AG08396 (cell line): ENCODE data around the gene LYVE1.
A peak's percentile ranks its signal among the peaks of the same experiment; 100 is the strongest.
"Not testable (repeated sequence)": the region's sequence is repeated elsewhere in the genome, so short reads cannot be mapped to it uniquely, and the experiment has no call there.

Experiments
- DNase-seq: peaks from one replicate; pipeline ENCODE4 v3.0.0; 2012; ENCODE audit warnings: low spot score, mixed read lengths

Gene LYVE1

GRCh38 chr11:10568486-10568941 lies at the start of gene LYVE1:
TSS of gene LYVE1 (minus strand) at chr11:10568665. CDS start at chr11:10568532, 133 bp downstream.
- DNase-seq: no peak

- DNase-seq: no peak
Observed at GRCh38 chr11:10617551-10617950, 49.1 kb upstream of the LYVE1 start.

GRCh38 chr11:10611979-10612862 lies 43.8 kb upstream of the LYVE1 start:
- no peak for DNase-seq

- no peak for DNase-seq
Observed at GRCh38 chr11:10609636-10610035, 41.2 kb upstream of the LYVE1 start.

- DNase-seq: no peak
Observed at GRCh38 chr11:10608584-10608983, 40.1 kb upstream of the LYVE1 start.

GRCh38 chr11:10607462-10608132 lies 39.1 kb upstream of the LYVE1 start:
- DNase-seq: no peak

GRCh38 chr11:10606536-10607208 lies 38.2 kb upstream of the LYVE1 start:
- DNase-seq: peak; percentile 42

- DNase-seq: peak; percentile 55
Observed at GRCh38 chr11:10605941-10606381, 37.5 kb upstream of the LYVE1 start.

- DNase-seq: no peak
Observed at GRCh38 chr11:10604798-10605197, 36.3 kb upstream of the LYVE1 start.

- no peak for DNase-seq
Observed at GRCh38 chr11:10604340-10604748, 35.9 kb upstream of the LYVE1 start.

GRCh38 chr11:10603721-10604297 lies 35.3 kb upstream of the LYVE1 start:
- no peak for DNase-seq

GRCh38 chr11:10602945-10603344 lies 34.5 kb upstream of the LYVE1 start:
- DNase-seq: no peak

- no peak for DNase-seq
Observed at GRCh38 chr11:10602366-10602765, 33.9 kb upstream of the LYVE1 start.

- DNase-seq: no peak
Observed at GRCh38 chr11:10601837-10602236, 33.4 kb upstream of the LYVE1 start.

- DNase-seq: no peak
Observed at GRCh38 chr11:10600570-10601248, 32.2 kb upstream of the LYVE1 start.

GRCh38 chr11:10599388-10600175 lies 31.1 kb upstream of the LYVE1 start:
- DNase-seq: peak; percentile 40

GRCh38 chr11:10598816-10599215 lies 30.4 kb upstream of the LYVE1 start:
- no peak for DNase-seq

GRCh38 chr11:10597877-10598351 lies 29.4 kb upstream of the LYVE1 start:
- DNase-seq: no peak

- not testable (repeated sequence) for DNase-seq
Observed at GRCh38 chr11:10595840-10596239, 27.4 kb upstream of the LYVE1 start.

- DNase-seq: no peak
Observed at GRCh38 chr11:10594407-10594806, 25.9 kb upstream of the LYVE1 start.

- peak; percentile 78 for DNase-seq
Observed at GRCh38 chr11:10592331-10592730, 23.9 kb upstream of the LYVE1 start.
